ENCODE data around the gene ORC5.

DNA sequence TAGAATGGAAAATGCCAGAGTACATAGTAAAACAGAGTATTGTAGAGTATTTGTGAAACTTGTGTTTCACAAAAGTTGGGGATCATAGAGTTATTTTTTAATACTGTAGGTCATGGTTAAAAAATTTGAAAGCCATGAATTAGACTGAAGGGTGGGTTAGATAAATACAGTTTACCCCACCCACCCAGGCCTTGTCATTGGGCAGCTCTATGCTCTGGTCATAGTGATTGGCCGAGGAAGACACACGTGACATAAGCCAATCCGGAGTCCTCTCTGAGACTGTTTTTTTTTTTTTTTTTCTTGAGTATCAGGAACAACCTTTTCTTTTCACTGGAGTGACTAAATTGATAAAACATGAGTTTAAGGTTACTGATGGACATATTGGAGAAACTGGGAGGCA lies 33.3 kb upstream of the ORC5 start:
- TF ChIP-seq, protein P1, sequence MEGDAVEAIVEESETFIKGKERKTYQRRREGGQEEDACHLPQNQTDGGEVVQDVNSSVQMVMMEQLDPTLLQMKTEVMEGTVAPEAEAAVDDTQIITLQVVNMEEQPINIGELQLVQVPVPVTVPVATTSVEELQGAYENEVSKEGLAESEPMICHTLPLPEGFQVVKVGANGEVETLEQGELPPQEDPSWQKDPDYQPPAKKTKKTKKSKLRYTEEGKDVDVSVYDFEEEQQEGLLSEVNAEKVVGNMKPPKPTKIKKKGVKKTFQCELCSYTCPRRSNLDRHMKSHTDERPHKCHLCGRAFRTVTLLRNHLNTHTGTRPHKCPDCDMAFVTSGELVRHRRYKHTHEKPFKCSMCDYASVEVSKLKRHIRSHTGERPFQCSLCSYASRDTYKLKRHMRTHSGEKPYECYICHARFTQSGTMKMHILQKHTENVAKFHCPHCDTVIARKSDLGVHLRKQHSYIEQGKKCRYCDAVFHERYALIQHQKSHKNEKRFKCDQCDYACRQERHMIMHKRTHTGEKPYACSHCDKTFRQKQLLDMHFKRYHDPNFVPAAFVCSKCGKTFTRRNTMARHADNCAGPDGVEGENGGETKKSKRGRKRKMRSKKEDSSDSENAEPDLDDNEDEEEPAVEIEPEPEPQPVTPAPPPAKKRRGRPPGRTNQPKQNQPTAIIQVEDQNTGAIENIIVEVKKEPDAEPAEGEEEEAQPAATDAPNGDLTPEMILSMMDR (conservative IDR thresholded peaks at IDR 0.05; ENCODE audit: low read length): no peak
- TF ChIP-seq EZH2phosphoT487 (IDR thresholded peaks at IDR 0.05; ENCODE audit: borderline replicate concordance, low read depth, low read length): no peak

Data from OCI-LY7 (cell line).